ENCODE measurements around the gene NDRG2.

GRCh38 chr14:20976291-20976690, 48.6 kb downstream of the NDRG2 start:
- TF ChIP-seq, protein P1, sequence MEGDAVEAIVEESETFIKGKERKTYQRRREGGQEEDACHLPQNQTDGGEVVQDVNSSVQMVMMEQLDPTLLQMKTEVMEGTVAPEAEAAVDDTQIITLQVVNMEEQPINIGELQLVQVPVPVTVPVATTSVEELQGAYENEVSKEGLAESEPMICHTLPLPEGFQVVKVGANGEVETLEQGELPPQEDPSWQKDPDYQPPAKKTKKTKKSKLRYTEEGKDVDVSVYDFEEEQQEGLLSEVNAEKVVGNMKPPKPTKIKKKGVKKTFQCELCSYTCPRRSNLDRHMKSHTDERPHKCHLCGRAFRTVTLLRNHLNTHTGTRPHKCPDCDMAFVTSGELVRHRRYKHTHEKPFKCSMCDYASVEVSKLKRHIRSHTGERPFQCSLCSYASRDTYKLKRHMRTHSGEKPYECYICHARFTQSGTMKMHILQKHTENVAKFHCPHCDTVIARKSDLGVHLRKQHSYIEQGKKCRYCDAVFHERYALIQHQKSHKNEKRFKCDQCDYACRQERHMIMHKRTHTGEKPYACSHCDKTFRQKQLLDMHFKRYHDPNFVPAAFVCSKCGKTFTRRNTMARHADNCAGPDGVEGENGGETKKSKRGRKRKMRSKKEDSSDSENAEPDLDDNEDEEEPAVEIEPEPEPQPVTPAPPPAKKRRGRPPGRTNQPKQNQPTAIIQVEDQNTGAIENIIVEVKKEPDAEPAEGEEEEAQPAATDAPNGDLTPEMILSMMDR (IDR thresholded peaks at IDR 0.05), result no peak
- TF ChIP-seq POLR2AphosphoS5 (IDR thresholded peaks at IDR 0.05) (no peak), POLR2A (IDR thresholded peaks at IDR 0.05) (no peak)
